MCF 10A (cell line): Measurements from ENCODE around the gene INHBC. TPM values are rescaled to one million over a fixed set of nuclear protein-coding genes. Genes with fewer than 3 reads are reported as not detected.

ENCODE experiments used
- BruUV-seq: library from RNA; stranded (reverse); fragments of 400-500 nt; replicated peaks from 2 replicates; lab custom pipeline; 2021; lab: Mats Ljungman, UMichigan
- CTCF ChIA-PET: fragments of 300-600 bp; sonication (Branson Sonifier 250); formaldehyde crosslinking; extraction: SDS; loops from one replicate; lab custom pipeline; 2021; ENCODE audit warnings: antibody characterized with exemption, inconsistent platforms; lab: Yijun Ruan, JAX
- POLR2A ChIA-PET: fragments of 300-600, 350-650 bp; sonication (Branson Sonifier 250); formaldehyde crosslinking; extraction: SDS; loops from one replicate; lab custom pipeline; 2020; ENCODE audit warnings: antibody characterized with exemption, inconsistent platforms; lab: Yijun Ruan, JAX
- DNase-seq: peaks from one replicate; pipeline ENCODE4 v3.0.0-alpha.2; 2018; ENCODE audit not compliant: unreplicated experiment
- H3K27ac Mint-ChIP-seq: one replicate; pipeline ENCODE4 v1.8.0; 2022; ENCODE audit warnings: mild to moderate bottlenecking, low read depth, mixed read lengths; ENCODE audit not compliant: unreplicated experiment
- H3K27me3 Mint-ChIP-seq: one replicate; pipeline ENCODE4 v1.8.0; 2022; ENCODE audit warnings: mixed read lengths; ENCODE audit not compliant: insufficient read depth, unreplicated experiment
- H3K36me3 Mint-ChIP-seq: one replicate; pipeline ENCODE4 v1.8.0; 2022; ENCODE audit warnings: mild to moderate bottlenecking, moderate library complexity, mixed read lengths; ENCODE audit not compliant: insufficient read depth, unreplicated experiment
- H3K4me1 Mint-ChIP-seq: one replicate; pipeline ENCODE4 v1.8.0; 2022; ENCODE audit warnings: mixed read lengths; ENCODE audit not compliant: insufficient read depth, unreplicated experiment
- H3K4me3 Mint-ChIP-seq: one replicate; pipeline ENCODE4 v1.8.0; 2022; ENCODE audit warnings: mild to moderate bottlenecking, moderate library complexity, mixed read lengths; ENCODE audit not compliant: unreplicated experiment
- H3K9me3 Mint-ChIP-seq: one replicate; pipeline ENCODE4 v1.8.0; 2022; ENCODE audit warnings: mixed read lengths; ENCODE audit not compliant: unreplicated experiment
- intact Hi-C: fragments of 100-400 bp; cut with micrococcal nuclease; formaldehyde crosslinking; loops from 2 replicates; pipeline ENCODE4 v1.14.1; 2022
- total RNA-seq: library from RNA; stranded (reverse); gene quantifications from 2 replicates; pipeline ENCODE4 v1.2.3, GENCODE V29; 2022
- TF ChIP-seq, protein P1 (sequence below): fragments of 200-600 bp; IDR thresholded peaks from one replicate; pipeline ENCODE4 v1.8.0; 2022; ENCODE audit warnings: antibody characterized with exemption, mild to moderate bottlenecking; ENCODE audit not compliant: unreplicated experiment

INHBC gene
- total RNA-seq, 1 experiment from 2014 or later: not detected

DNA sequence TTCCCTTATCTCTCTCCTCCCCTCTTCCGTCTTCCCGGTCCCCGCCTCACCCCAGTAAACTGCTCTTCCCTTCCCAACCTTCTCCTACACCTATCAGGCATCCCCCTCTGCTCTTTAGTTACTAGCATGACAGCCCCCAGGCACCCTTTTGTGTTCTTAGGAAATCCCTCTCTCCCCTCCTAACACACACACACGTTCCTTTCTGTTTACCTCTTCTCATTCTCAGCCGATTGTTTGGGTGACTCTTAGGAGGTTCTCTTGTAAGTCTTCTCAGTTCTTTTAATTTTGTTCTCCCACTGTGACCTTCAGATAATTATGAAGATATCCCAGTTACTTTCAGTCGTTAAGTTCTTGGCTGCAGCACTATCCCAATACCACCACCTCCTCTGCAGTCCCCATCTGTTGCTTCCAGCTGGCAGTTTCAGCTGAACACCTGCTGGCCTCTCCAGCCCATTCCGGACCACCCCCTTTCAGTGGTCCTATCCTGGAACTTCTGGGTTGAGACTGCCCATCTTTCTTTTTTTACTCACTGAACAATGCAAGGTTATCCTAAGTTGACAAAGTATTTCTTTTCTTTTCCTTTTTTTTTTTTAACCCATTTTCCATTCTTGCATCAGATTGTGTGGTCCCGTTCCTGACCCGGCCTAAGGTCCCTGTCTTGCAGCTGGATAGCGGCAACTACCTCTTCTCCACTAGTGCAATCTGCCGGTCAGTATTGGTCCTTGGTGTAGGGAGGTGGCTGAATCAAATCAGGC is 54.0 kb downstream of the INHBC start:
- CTCF ChIA-PET: interaction anchor here (0.7 to 1.0 kb wide), 3 partner anchors 19 to 141 kb away, joined by 3 read pairs; no protein-coding TSS in a partner anchor
- Mint-ChIP-seq H3K36me3 (peaks cover 43% of the 10 kb centered on the region), H3K27me3 (peaks cover 3% of the 10 kb centered on the region), H3K4me1 (peaks cover 15% of the 10 kb centered on the region), H3K27ac (peak overlapping the region; percentile 87), H3K9me3 (no peaks in the 10 kb centered on the region), H3K4me3 (peak overlapping the region; percentile 92)
- intact Hi-C loops: no loop called here
- no peak for DNase-seq
- POLR2A ChIA-PET: interaction anchor here (0.6 to 2.1 kb wide), 8 partner anchors 16 to 359 kb away, joined by 3 to 10 read pairs (median 4); partner anchors contain the start of genes DCTN2 and DDIT3
- TF ChIP-seq, protein P1, sequence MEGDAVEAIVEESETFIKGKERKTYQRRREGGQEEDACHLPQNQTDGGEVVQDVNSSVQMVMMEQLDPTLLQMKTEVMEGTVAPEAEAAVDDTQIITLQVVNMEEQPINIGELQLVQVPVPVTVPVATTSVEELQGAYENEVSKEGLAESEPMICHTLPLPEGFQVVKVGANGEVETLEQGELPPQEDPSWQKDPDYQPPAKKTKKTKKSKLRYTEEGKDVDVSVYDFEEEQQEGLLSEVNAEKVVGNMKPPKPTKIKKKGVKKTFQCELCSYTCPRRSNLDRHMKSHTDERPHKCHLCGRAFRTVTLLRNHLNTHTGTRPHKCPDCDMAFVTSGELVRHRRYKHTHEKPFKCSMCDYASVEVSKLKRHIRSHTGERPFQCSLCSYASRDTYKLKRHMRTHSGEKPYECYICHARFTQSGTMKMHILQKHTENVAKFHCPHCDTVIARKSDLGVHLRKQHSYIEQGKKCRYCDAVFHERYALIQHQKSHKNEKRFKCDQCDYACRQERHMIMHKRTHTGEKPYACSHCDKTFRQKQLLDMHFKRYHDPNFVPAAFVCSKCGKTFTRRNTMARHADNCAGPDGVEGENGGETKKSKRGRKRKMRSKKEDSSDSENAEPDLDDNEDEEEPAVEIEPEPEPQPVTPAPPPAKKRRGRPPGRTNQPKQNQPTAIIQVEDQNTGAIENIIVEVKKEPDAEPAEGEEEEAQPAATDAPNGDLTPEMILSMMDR: no peak
- BruUV-seq: no TSS peak

DNA sequence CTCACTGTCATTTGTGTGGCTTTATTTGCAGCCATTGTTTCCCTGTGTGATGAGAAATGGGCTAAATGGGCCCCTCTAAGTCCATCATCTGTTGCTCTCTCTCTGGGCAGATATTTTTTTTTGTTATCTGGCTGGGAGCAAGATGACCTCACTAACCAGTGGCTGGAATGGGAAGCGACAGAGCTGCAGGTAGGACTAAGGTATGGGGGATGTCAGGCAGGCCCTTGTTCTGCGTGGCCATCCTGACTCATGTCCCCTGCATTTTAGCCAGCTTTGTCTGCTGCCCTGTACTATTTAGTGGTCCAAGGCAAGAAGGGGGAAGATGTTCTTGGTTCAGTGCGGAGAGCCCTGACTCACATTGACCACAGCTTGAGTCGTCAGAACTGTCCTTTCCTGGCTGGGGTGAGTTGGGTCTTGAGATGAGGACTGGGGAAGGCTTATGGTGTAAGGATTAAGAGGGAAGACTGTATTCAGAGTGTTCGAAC is 54.6 kb downstream of the INHBC start:
- H3K4me1 Mint-ChIP-seq: peaks cover 15% of the 10 kb centered on the region
- H3K27me3 Mint-ChIP-seq: no peaks in the 10 kb centered on the region
- POLR2A ChIA-PET: interaction anchor here (0.6 to 2.1 kb wide), 8 partner anchors 16 to 263 kb away, joined by 3 to 10 read pairs (median 4); partner anchors contain the start of genes CDK4, DCTN2 and DDIT3
- H3K27ac Mint-ChIP-seq: peak overlapping the region; percentile 87
- DNase-seq: no peak
- TF ChIP-seq, protein P1: no peak
- no peaks in the 10 kb centered on the region for H3K9me3 Mint-ChIP-seq
- intact Hi-C loops: no loop called here
- H3K4me3 Mint-ChIP-seq: peak overlapping the region; percentile 92
- BruUV-seq: TSS peak; percentile 35
- CTCF ChIA-PET: interaction anchor here (0.7 to 1.0 kb wide), 4 partner anchors 19 to 142 kb away, joined by 3 to 4 read pairs (median 3); no protein-coding TSS in a partner anchor
- peaks cover 48% of the 10 kb centered on the region for H3K36me3 Mint-ChIP-seq

DNA sequence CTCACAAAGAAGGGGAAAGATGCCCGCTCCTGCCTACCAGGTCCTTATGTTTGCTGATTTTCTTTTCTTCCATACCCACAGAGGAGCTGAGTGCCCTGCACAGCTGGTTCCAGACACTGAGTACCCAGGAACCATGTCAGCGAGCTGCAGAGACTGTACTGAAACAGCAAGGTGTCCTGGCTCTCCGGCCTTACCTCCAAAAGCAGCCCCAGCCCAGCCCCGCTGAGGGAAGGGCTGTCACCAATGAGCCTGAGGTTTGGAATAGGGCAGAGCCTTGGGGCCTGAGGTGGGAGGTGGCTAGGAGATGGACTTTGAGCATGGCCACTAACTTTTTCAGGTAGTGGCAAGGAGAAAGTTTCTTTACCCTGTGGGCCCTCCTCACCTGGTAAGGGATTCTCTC is 55.5 kb downstream of the INHBC start:
- Mint-ChIP-seq H3K4me3 (no peak overlapping the region), H3K27ac (no peak overlapping the region), H3K27me3 (no peaks in the 10 kb centered on the region), H3K36me3 (peaks cover 57% of the 10 kb centered on the region), H3K9me3 (no peaks in the 10 kb centered on the region), H3K4me1 (peaks cover 15% of the 10 kb centered on the region)
- CTCF ChIA-PET: interaction anchor here (0.9 kb wide), 1 partner anchor 33 kb away, joined by 4 read pairs; no protein-coding TSS in a partner anchor
- TF ChIP-seq, protein P1: no peak
- no TSS peak for BruUV-seq
- no peak for DNase-seq
- POLR2A ChIA-PET: interaction anchor here (0.8 to 2.1 kb wide), 4 partner anchors 14 to 262 kb away, joined by 3 to 10 read pairs (median 3); partner anchors contain the start of genes CDK4, DDIT3 and TSPAN31
- intact Hi-C loops: no loop called here
